Measurements from ENCODE around the gene OR8D4.
"Not testable (repeated sequence)": the region's sequence is repeated elsewhere in the genome, so short reads cannot be mapped to it uniquely, and the experiment has no call there.

Gene OR8D4

GRCh38 chr11:123901867-123902266 lies at the start of gene OR8D4:
Gene OR8D4, plus strand, starts transcription at chr11:123902167. Its CDS starts 4,265 bp downstream, at chr11:123906432.
- no peak for DNase-seq

- no peak for DNase-seq
Observed at GRCh38 chr11:123852321-123852720, 49.6 kb upstream of the OR8D4 start.

- DNase-seq: no peak
Observed at GRCh38 chr11:123853038-123853437, 48.9 kb upstream of the OR8D4 start.

GRCh38 chr11:123856444-123856843 lies 45.5 kb upstream of the OR8D4 start:
- no peak for DNase-seq

GRCh38 chr11:123859731-123860130 lies 42.2 kb upstream of the OR8D4 start:
- DNase-seq: no peak

- not testable (repeated sequence) for DNase-seq
Observed at GRCh38 chr11:123865293-123865692, 36.7 kb upstream of the OR8D4 start.

- DNase-seq: not testable (repeated sequence)
Observed at GRCh38 chr11:123867795-123868194, 34.2 kb upstream of the OR8D4 start.

GRCh38 chr11:123880912-123881311 lies 21.1 kb upstream of the OR8D4 start:
- no peak for DNase-seq

GRCh38 chr11:123885570-123885969 lies 16.4 kb upstream of the OR8D4 start, which contains the start of gene TMEM225:
Gene TMEM225, minus strand, starts transcription at chr11:123885670. Its CDS starts 245 bp downstream, at chr11:123885425.
- no peak for DNase-seq

GRCh38 chr11:123892031-123892430 lies 9.9 kb upstream of the OR8D4 start:
- no peak for DNase-seq

GRCh38 chr11:123899792-123900191 lies 2.2 kb upstream of the OR8D4 start:
- DNase-seq: no peak

GRCh38 chr11:123903932-123904331 lies 2.0 kb downstream of the OR8D4 start:
- no peak for DNase-seq

- DNase-seq: no peak
Observed at GRCh38 chr11:123904932-123905331, 3.0 kb downstream of the OR8D4 start.

GRCh38 chr11:123905826-123906225 lies 3.9 kb downstream of the OR8D4 start:
- no peak for DNase-seq

- DNase-seq: no peak
Observed at GRCh38 chr11:123920943-123921342, 19.0 kb downstream of the OR8D4 start.

- no peak for DNase-seq
Observed at GRCh38 chr11:123924027-123924426, 22.1 kb downstream of the OR8D4 start.

- DNase-seq: no peak
Observed at GRCh38 chr11:123939317-123939716, 37.4 kb downstream of the OR8D4 start, which contains the start of gene OR4D5. Gene OR4D5, plus strand, starts transcription at chr11:123939617. Its CDS starts 0 bp downstream, at chr11:123939617.

- DNase-seq: no peak
Observed at GRCh38 chr11:123942413-123942812, 40.4 kb downstream of the OR8D4 start.

GRCh38 chr11:123943738-123944137 lies 41.8 kb downstream of the OR8D4 start, which contains the start of gene OR6T1:
Gene OR6T1, minus strand, starts transcription at chr11:123943838. Its CDS starts 0 bp downstream, at chr11:123943838.
- no peak for DNase-seq

- DNase-seq: no peak
Observed at GRCh38 chr11:123945132-123945531, 43.2 kb downstream of the OR8D4 start.

- no peak for DNase-seq
Observed at GRCh38 chr11:123956752-123957151, 54.8 kb downstream of the OR8D4 start.

Measured in stimulated activated CD4-positive, alpha-beta T cell treated with anti-CD3 and anti-CD28 coated beads, Interleukin-1b, Interleukin-23, amount 100 ng/mL, for 48 hours (primary cell).